Neural progenitor cell (in vitro differentiated cells): ENCODE measurements around the gene SLC5A5. TPM values are rescaled to one million over a fixed set of nuclear protein-coding genes. Genes with fewer than 3 reads are reported as not detected.
A peak's percentile ranks its signal among the peaks of the same experiment; 100 is the strongest.

Experiments used
- DNase-seq: peaks from one replicate; pipeline ENCODE4 v3.0.0-alpha.2; 2016; ENCODE audit warnings: low spot score
- H2AFZ ChIP-seq: fragments of 200-600 bp; sonication (generic); replicated peaks from 2 replicates; pipeline ENCODE4 v1.6.1; 2016; ENCODE audit warnings: antibody characterized with exemption
- H3F3A ChIP-seq: fragments of 200-600 bp; sonication (generic); 2 replicates; pipeline ENCODE4 v1.6.1; 2016; ENCODE audit warnings: antibody characterized with exemption, low read depth
- H3K27ac ChIP-seq: fragments of 200-600 bp; sonication (generic); 2 replicates; pipeline ENCODE4 v1.5.1; 2016; ENCODE audit warnings: mild to moderate bottlenecking
- H3K27me3 ChIP-seq: fragments of 200-600 bp; sonication (generic); 2 replicates; pipeline ENCODE4 v1.6.1; 2016; ENCODE audit warnings: mild to moderate bottlenecking, moderate library complexity
- H3K36me3 ChIP-seq: fragments of 200-600 bp; sonication (generic); 2 replicates; pipeline ENCODE4 v1.5.1; 2016
- H3K4me1 ChIP-seq: fragments of 200-600 bp; sonication (generic); 2 replicates; pipeline ENCODE4 v1.6.1; 2016; ENCODE audit warnings: mixed run types
- H3K4me2 ChIP-seq: fragments of 200-600 bp; sonication (generic); 2 replicates; pipeline ENCODE4 v1.6.1; 2016
- H3K4me3 ChIP-seq: fragments of 200-600 bp; sonication (generic); 2 replicates; pipeline ENCODE4 v1.5.1; 2016
- H3K79me2 ChIP-seq: fragments of 200-600 bp; sonication (generic); 2 replicates; pipeline ENCODE4 v1.6.1; 2016; ENCODE audit warnings: low read depth
- H3K9ac ChIP-seq: fragments of 200-600 bp; sonication (generic); 2 replicates; pipeline ENCODE4 v1.6.1; 2016
- H3K9me3 ChIP-seq: fragments of 200-600 bp; sonication (generic); 2 replicates; pipeline ENCODE4 v1.5.1; 2016; ENCODE audit warnings: low read depth
- H4K20me1 ChIP-seq: fragments of 200-600 bp; sonication (generic); 2 replicates; pipeline ENCODE4 v1.6.1; 2016; ENCODE audit warnings: low read depth
- H3K27ac Mint-ChIP-seq: 3 replicates; pipeline ENCODE4 v1.8.0; 2021; ENCODE audit warnings: mixed read lengths
- H3K27me3 Mint-ChIP-seq: 2 replicates; pipeline ENCODE4 v1.8.0; 2022; ENCODE audit warnings: low read depth, mild to moderate bottlenecking, inconsistent platforms, moderate library complexity, mixed read lengths; ENCODE audit not compliant: insufficient read depth
- H3K36me3 Mint-ChIP-seq: 3 replicates; pipeline ENCODE4 v1.8.0; 2021; ENCODE audit warnings: mixed read lengths
- H3K4me1 Mint-ChIP-seq: 3 replicates; pipeline ENCODE4 v1.8.0; 2021; ENCODE audit warnings: mixed read lengths
- H3K4me3 Mint-ChIP-seq: 3 replicates; pipeline ENCODE4 v1.8.0; 2021; ENCODE audit warnings: mild to moderate bottlenecking, moderate library complexity, mixed read lengths
- H3K9me3 Mint-ChIP-seq: 3 replicates; pipeline ENCODE4 v1.8.0; 2020; ENCODE audit warnings: mixed read lengths
- CTCF ChIP-seq: fragments of 200-600 bp; sonication (generic); IDR thresholded peaks from 2 replicates; pipeline ENCODE4 v1.5.1; 2017; ENCODE audit warnings: antibody characterized with exemption, mild to moderate bottlenecking
- EZH2 ChIP-seq: fragments of 200-600 bp; sonication (generic); IDR thresholded peaks from 2 replicates; pipeline ENCODE4 v1.6.1; 2017; ENCODE audit warnings: antibody characterized with exemption, mild to moderate bottlenecking, moderate library complexity
- EZH2phosphoT487 ChIP-seq: fragments of 200-600 bp; sonication (generic); IDR thresholded peaks from 2 replicates; pipeline ENCODE4 v1.6.1; 2017; ENCODE audit warnings: antibody characterized with exemption
- total RNA-seq: library from RNA; depleted of rRNA; stranded (reverse); fragments of >200 nt; gene quantifications from 2 replicates; pipeline ENCODE4 v1.2.3, GENCODE V29; 2015; ENCODE audit warnings: low replicate concordance

SLC5A5 gene
- total RNA-seq, 1 donor from 2014 or later = 0.51 TPM

DNA sequence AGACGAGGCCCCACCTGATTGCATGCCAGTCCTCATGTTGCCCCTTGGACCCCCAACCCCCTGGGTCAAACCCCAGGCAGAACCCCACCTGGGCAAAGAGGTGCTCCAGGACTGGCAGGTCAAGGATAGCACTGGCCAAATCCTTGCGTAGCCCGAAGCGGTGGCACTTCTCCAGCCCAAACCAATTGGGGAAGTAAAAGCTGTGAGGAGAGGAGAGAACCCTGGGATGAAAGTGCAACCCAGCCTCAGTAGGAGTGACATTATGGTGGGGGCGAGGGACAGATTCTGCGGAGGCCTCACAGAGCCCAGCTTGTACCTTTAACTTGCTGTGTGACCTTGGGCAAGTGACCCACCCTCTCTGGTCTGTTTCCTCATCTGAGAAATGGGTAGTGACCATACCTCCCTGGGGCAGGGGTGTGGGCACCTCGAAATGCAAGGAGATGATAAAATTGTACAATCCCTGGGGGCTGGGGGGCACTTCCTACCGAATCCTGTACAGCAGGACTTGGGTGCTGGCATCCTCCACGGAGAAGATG lies 28.4 kb upstream of the SLC5A5 start:
- H3K4me3 Mint-ChIP-seq = peak overlapping the region; percentile 74
- Histone ChIP-seq H3K36me3 (no peaks in the 10 kb centered on the region), H3K4me1 (peaks cover 7% of the 10 kb centered on the region), H3K79me2 (no peaks in the 10 kb centered on the region), H2AFZ (no peak overlapping the region), H3K9ac (no peak overlapping the region), H3K27me3 (peaks cover 62% of the 10 kb centered on the region), H3K9me3 (no peaks in the 10 kb centered on the region), H3F3A (peaks cover 5% of the 10 kb centered on the region), H4K20me1 (no peaks in the 10 kb centered on the region), H3K4me3 (no peak overlapping the region), H3K4me2 (no peak overlapping the region), H3K27ac (no peak overlapping the region)
- no peaks in the 10 kb centered on the region for H3K9me3 Mint-ChIP-seq
- no peak for DNase-seq
- no peak overlapping the region for H3K27ac Mint-ChIP-seq
- H3K27me3 Mint-ChIP-seq = peaks cover 12% of the 10 kb centered on the region
- H3K4me1 Mint-ChIP-seq = peaks cover 16% of the 10 kb centered on the region
- no peak for TF ChIP-seq EZH2
- TF ChIP-seq CTCF = no peak
- no peak for TF ChIP-seq EZH2phosphoT487
- no peaks in the 10 kb centered on the region for H3K36me3 Mint-ChIP-seq

DNA sequence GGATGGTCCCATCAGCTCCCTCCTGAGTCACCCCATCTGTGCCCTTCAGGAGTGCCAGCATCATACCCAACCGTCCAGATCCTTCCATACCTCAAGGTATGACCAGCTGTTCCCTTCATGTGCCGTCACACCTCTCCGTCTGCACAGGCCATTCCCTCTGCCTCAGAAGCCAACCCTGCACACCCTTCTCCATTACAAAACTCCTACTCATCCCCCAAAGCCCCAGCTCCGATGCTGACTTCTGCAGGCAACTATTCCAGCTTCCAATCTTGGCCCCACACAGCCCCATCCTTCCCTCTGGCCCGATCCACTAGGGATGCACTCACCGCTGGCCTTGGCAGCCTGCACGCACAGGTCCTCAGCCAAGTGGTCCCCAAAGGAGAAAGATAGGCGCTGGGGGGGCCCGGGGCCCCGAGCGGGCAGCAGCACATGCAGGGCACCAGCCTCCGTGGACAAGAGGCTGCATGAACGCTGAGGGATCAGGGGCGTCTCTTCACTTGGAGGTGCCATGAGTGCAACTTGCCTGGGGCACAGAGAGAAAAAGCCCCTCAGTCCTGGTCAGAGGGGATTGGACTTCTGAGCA lies 27.7 kb upstream of the SLC5A5 start:
- DNase-seq = no peak
- no peak overlapping the region for H3K27ac ChIP-seq
- no peak overlapping the region for H3K27ac Mint-ChIP-seq
- peak overlapping the region; percentile 74 for H3K4me3 Mint-ChIP-seq
- H3F3A ChIP-seq = peaks cover 11% of the 10 kb centered on the region
- H3K9me3 ChIP-seq = no peaks in the 10 kb centered on the region
- H3K79me2 ChIP-seq = no peaks in the 10 kb centered on the region
- H3K4me2 ChIP-seq = no peak overlapping the region
- peaks cover 7% of the 10 kb centered on the region for H3K4me1 ChIP-seq
- H3K4me1 Mint-ChIP-seq = peaks cover 19% of the 10 kb centered on the region
- H3K4me3 ChIP-seq = no peak overlapping the region
- H3K36me3 ChIP-seq = no peaks in the 10 kb centered on the region
- H3K27me3 ChIP-seq = peaks cover 60% of the 10 kb centered on the region
- H3K36me3 Mint-ChIP-seq = no peaks in the 10 kb centered on the region
- no peak overlapping the region for H2AFZ ChIP-seq
- H3K9me3 Mint-ChIP-seq = no peaks in the 10 kb centered on the region
- H3K9ac ChIP-seq = no peak overlapping the region
- no peaks in the 10 kb centered on the region for H4K20me1 ChIP-seq
- TF ChIP-seq CTCF (no peak), EZH2 (no peak), EZH2phosphoT487 (no peak)
- H3K27me3 Mint-ChIP-seq = peaks cover 12% of the 10 kb centered on the region

GRCh38 chr19:17846146-17846545 lies 25.6 kb upstream of the SLC5A5 start:
- no peak overlapping the region for H3K4me3 ChIP-seq
- peaks cover 15% of the 10 kb centered on the region for H3K4me1 Mint-ChIP-seq
- H3K27ac ChIP-seq = no peak overlapping the region
- peaks cover 3% of the 10 kb centered on the region for H3K4me1 ChIP-seq
- H3K79me2 ChIP-seq = no peaks in the 10 kb centered on the region
- H3K27me3 ChIP-seq = peaks cover 39% of the 10 kb centered on the region
- no peak overlapping the region for H3K27ac Mint-ChIP-seq
- no peak for DNase-seq
- no peak overlapping the region for H3K4me2 ChIP-seq
- H3K36me3 Mint-ChIP-seq = no peaks in the 10 kb centered on the region
- no peak for TF ChIP-seq CTCF
- no peak for TF ChIP-seq EZH2
- H3K27me3 Mint-ChIP-seq = peaks cover 9% of the 10 kb centered on the region
- peaks cover 14% of the 10 kb centered on the region for H3F3A ChIP-seq
- no peaks in the 10 kb centered on the region for H3K9me3 Mint-ChIP-seq
- H2AFZ ChIP-seq = no peak overlapping the region
- H3K9me3 ChIP-seq = no peaks in the 10 kb centered on the region
- H3K9ac ChIP-seq = no peak overlapping the region
- H3K36me3 ChIP-seq = no peaks in the 10 kb centered on the region
- no peaks in the 10 kb centered on the region for H4K20me1 ChIP-seq
- no peak overlapping the region for H3K4me3 Mint-ChIP-seq
